Panc1 (cell line): ENCODE data around the gene RBKS.

ENCODE experiments used
- POLR2AphosphoS5 ChIP-seq: IDR thresholded peaks from 2 replicates; pipeline ENCODE4 v1.6.1; 2012; ENCODE audit warnings: mild to moderate bottlenecking, low read depth, low read length, moderate library complexity
- SIN3A ChIP-seq: IDR thresholded peaks from 2 replicates; pipeline ENCODE4 v1.6.1; 2012; ENCODE audit warnings: low read depth, mild to moderate bottlenecking, low read length, moderate library complexity, borderline replicate concordance; ENCODE audit not compliant: insufficient read depth
- TF ChIP-seq, protein P1 (sequence below): fragments of 450-650 bp; IDR thresholded peaks from 2 replicates; pipeline ENCODE4 v1.5.1; 2017; ENCODE audit warnings: mild to moderate bottlenecking

DNA sequence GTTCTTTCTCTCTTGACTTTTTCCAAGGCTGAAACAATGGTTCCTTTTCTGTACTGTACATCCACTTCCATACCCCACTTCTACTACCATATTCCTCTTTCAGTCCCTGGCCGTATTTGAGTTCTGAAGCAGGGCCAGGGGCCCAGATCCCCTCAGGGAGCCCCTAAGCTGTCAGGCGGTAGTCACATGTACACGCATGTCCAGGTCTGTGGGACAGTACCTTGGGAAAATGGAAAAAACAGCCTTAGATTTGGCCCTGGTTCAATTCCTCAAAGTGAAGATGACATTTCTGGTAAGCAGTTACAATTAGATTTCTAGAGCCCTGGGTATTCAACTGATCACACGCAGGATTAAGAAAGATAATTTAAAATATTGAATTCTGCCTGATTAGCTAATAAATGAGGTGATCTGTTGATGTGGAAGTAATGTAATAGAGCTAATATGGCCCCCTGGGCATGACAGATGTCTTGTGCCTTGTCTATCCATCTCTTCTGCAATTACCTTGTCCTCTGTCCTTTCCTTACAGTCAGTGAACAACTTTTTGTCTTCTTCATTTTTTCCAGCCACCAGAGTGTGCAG, 74.2 kb downstream of the RBKS start:
- TF ChIP-seq, protein P1, sequence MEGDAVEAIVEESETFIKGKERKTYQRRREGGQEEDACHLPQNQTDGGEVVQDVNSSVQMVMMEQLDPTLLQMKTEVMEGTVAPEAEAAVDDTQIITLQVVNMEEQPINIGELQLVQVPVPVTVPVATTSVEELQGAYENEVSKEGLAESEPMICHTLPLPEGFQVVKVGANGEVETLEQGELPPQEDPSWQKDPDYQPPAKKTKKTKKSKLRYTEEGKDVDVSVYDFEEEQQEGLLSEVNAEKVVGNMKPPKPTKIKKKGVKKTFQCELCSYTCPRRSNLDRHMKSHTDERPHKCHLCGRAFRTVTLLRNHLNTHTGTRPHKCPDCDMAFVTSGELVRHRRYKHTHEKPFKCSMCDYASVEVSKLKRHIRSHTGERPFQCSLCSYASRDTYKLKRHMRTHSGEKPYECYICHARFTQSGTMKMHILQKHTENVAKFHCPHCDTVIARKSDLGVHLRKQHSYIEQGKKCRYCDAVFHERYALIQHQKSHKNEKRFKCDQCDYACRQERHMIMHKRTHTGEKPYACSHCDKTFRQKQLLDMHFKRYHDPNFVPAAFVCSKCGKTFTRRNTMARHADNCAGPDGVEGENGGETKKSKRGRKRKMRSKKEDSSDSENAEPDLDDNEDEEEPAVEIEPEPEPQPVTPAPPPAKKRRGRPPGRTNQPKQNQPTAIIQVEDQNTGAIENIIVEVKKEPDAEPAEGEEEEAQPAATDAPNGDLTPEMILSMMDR, result no peak
- TF ChIP-seq POLR2AphosphoS5 (no peak), SIN3A (no peak)
